Naive B cell (primary cell): ENCODE measurements around the gene MARK2. TPM values are rescaled to one million over a fixed set of nuclear protein-coding genes. Genes with fewer than 3 reads are reported as not detected.

Experiments used
- ATAC-seq, 2 donors: fragments of 150-1000 bp; cut with Tn5 transposase; 2 replicates each; pipeline ENCODE4 v1.10.0; 2021; ENCODE audit warnings: low read depth in 2 of 2, mild to moderate bottlenecking in 2 of 2, moderate library complexity in 2 of 2
- DNase-seq: peaks from one replicate; pipeline ENCODE4 v3.0.0; 2022
- H3K27ac Mint-ChIP-seq, 6 donors: one replicate each; pipeline ENCODE4 v1.8.0; 2020 to 2022; ENCODE audit warnings: mild to moderate bottlenecking in 6 of 6, mixed read lengths in 6 of 6, moderate library complexity in 5 of 6, inconsistent platforms in 2 of 6
- H3K27me3 Mint-ChIP-seq, 3 donors: one replicate each; pipeline ENCODE4 v1.8.0; 2021 to 2022; ENCODE audit warnings: mixed read lengths in 3 of 3, mild to moderate bottlenecking in 1 of 3
- H3K36me3 Mint-ChIP-seq, 2 donors: one replicate each; pipeline ENCODE4 v1.8.0; 2020 to 2022; ENCODE audit warnings: mixed read lengths in 2 of 2, inconsistent platforms in 1 of 2, mild to moderate bottlenecking in 1 of 2
- H3K4me1 Mint-ChIP-seq, 3 donors: one replicate each; pipeline ENCODE4 v1.8.0; 2020 to 2022; ENCODE audit warnings: mixed read lengths in 3 of 3, inconsistent platforms in 1 of 3, mild to moderate bottlenecking in 1 of 3, moderate library complexity in 1 of 3
- H3K4me3 Mint-ChIP-seq, 8 donors: one replicate each; pipeline ENCODE4 v1.8.0; 2020 to 2022; ENCODE audit warnings: mild to moderate bottlenecking in 8 of 8, mixed read lengths in 8 of 8, moderate library complexity in 8 of 8, inconsistent platforms in 2 of 8
- H3K9me3 Mint-ChIP-seq, 7 donors: one replicate each; pipeline ENCODE4 v1.8.0; 2020 to 2022; ENCODE audit warnings: mixed read lengths in 7 of 7, mild to moderate bottlenecking in 5 of 7, inconsistent platforms in 2 of 7, moderate library complexity in 1 of 7
- polyA plus RNA-seq, 6 donors: library from polyadenylated mRNA; unstranded; fragments of 300-500 nt; fragmentation: Illumina TruSeq; gene quantifications; one replicate each; pipeline ENCODE4 v1.2.3, GENCODE V29; 2021; ENCODE audit warnings: low read depth in 6 of 6

The MARK2 gene
- polyA plus RNA-seq, 6 donors from 2014 or later, result 31.0 to 66.8 (median 42.9) TPM

DNA sequence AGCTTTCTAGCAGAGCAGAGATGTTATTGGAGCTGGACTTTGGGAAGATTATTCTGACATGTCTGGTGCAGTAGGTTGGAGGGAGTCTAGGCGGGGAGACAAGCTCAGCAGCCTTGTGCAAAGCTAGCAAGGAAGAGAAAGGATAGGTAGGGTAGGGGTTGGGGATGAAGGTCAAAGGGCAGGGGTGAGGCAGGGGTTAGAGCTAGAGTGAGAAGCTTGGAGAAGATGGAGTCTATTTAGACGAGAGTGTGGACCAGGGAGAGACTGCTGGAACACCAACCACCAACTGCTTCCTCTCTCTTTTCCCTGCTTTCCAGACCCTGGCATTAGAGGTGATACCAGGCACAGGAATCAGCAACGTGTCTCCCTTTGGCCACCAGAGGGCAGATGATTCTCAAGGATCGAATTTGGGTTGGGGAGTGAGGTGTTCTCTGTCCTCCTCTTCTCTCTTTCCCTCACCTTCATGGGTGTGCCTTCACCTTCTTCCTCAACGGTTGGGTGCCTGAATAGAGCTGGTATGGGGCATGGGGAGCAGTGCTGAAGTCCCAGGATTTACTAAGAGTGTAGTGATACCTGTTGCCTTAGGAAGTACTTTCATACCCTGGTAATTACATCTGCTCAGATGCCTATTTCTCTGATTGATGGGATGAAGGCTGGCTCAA is 1.8 kb upstream of the MARK2 start:
- peak; percentile 64 for DNase-seq
- Mint-ChIP-seq H3K27ac (peak overlapping the region; percentile 92 to 96 (median 95)), H3K27me3 (no peaks in the 10 kb centered on the region), H3K4me3 (peak overlapping the region in 6 of 8 donors; percentile 76 to 98 (median 82)), H3K36me3 (peaks cover 0 to 11% of the 10 kb centered on the region in 2 donors), H3K4me1 (peaks cover 55 to 62% (median 60%) of the 10 kb centered on the region in 3 donors), H3K9me3 (no peaks in the 10 kb centered on the region)
- no peak for ATAC-seq

DNA sequence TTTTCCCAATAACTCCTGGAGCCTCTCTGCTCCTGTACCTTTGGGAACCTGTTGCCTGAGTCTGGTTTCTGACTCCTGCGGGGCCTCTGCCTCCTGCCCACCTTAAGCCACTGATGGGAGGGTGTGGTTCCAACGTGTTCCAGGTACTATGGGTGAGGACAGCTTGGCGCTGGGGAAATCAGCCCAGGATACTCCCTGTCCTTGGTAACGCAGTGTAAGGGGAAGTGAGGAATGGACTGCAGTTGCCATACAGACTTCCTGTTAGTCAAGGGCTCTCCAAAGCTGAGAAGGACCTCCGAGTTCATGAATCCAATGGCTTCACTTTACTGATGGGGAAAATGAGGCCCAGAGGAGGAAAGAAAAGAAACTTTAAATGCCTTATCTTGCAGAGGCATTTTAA is 1.2 kb upstream of the MARK2 start:
- Mint-ChIP-seq H3K4me1 (peaks cover 58 to 66% (median 61%) of the 10 kb centered on the region in 3 donors), H3K4me3 (peak overlapping the region; percentile 61 to 98 (median 88))
- DNase-seq, result no peak

DNA sequence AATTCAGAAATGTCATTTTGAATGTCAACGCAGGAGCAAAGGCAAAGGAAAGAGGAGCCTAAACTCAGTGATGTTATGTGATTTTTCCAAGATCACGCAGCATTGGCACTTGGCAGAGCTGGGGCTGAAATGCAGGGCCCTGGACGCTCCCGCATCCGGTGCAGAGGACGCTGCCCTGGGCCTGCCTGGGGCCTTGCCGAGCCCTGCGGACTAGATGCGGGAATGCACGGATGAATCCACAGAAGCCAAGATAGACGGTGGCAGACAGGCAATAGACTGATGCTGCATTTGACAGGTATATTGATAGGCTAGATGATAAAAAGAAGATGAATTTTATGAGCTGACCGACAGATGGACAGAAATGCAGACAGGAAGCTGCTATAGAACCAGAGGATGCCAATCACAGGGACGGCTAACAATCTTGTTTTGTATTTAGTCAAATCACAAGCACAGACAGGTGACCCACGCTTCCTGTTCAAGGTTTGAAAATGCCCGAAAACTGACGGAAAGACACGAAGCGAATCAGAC is 696 bp upstream of the MARK2 start:
- Mint-ChIP-seq H3K27ac (peak overlapping the region; percentile 92 to 96 (median 95)), H3K4me1 (peaks cover 61 to 71% (median 66%) of the 10 kb centered on the region in 3 donors), H3K4me3 (peak overlapping the region; percentile 86 to 98 (median 94)), H3K9me3 (no peaks in the 10 kb centered on the region), H3K36me3 (peaks cover 0 to 11% of the 10 kb centered on the region in 2 donors), H3K27me3 (no peaks in the 10 kb centered on the region)
- ATAC-seq, result no peak
- DNase-seq, result no peak

More for the DNA sequence above, 1.2 kb upstream of the MARK2 start:
- peaks cover 0 to 11% of the 10 kb centered on the region in 2 donors for H3K36me3 Mint-ChIP-seq
- H3K9me3 Mint-ChIP-seq, result no peaks in the 10 kb centered on the region
- H3K27me3 Mint-ChIP-seq, result no peaks in the 10 kb centered on the region
- no peak for ATAC-seq
- H3K27ac Mint-ChIP-seq, result peak overlapping the region; percentile 92 to 96 (median 95)

DNA sequence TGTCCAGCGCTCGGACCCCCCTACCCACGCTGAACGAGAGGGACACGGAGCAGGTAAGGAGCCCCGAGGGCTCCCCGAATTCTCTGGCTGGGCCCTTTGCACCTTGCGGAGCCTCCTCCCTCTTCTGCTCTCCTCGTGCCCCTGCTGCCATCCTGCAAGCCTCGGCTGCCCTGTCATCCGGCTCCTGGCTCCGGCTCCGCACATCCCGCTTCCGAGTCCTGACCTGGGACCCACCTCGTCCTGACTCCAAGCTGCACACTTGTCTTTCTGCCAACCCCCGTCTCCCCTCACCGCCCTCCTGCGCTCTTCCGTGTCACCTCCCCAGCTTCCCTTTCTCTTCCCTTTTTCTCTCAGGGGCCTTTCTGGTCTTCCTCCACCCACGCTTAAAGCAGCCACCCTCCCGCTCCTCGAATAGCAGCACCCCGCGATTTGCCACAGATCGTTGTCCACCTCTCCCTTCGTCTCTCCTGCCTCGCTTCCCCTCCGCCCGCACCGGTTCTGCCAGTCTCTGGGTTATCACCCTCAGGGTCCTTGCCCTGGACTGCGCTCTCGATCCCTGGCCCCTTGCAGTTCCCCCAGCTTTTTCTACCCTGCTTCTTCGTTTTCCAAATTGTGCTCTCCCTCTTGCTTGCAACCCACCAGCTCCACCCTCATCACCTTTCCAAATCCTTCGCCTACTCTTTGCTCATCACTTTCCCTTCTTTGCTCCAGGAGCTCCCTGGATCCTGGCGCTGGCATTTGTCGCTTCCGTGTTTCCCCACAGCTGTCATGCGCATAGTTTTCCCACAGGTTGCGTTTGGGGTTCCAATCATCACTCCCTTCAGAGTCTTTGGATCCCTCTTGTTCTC is 822 bp downstream of the MARK2 start:
- H3K4me1 Mint-ChIP-seq, result peaks cover 63 to 80% (median 76%) of the 10 kb centered on the region in 3 donors
- peak overlapping the region; percentile 66 to 97 (median 92) for H3K27ac Mint-ChIP-seq
- H3K4me3 Mint-ChIP-seq, result peak overlapping the region; percentile 96 to 99 (median 98)
- ATAC-seq (peak in 1 of 2 donors; percentile 5), DNase-seq (peak; percentile 65)
- no peaks in the 10 kb centered on the region for H3K27me3 Mint-ChIP-seq
- no peaks in the 10 kb centered on the region for H3K9me3 Mint-ChIP-seq
- H3K36me3 Mint-ChIP-seq, result peaks cover 0 to 11% of the 10 kb centered on the region in 2 donors

DNA sequence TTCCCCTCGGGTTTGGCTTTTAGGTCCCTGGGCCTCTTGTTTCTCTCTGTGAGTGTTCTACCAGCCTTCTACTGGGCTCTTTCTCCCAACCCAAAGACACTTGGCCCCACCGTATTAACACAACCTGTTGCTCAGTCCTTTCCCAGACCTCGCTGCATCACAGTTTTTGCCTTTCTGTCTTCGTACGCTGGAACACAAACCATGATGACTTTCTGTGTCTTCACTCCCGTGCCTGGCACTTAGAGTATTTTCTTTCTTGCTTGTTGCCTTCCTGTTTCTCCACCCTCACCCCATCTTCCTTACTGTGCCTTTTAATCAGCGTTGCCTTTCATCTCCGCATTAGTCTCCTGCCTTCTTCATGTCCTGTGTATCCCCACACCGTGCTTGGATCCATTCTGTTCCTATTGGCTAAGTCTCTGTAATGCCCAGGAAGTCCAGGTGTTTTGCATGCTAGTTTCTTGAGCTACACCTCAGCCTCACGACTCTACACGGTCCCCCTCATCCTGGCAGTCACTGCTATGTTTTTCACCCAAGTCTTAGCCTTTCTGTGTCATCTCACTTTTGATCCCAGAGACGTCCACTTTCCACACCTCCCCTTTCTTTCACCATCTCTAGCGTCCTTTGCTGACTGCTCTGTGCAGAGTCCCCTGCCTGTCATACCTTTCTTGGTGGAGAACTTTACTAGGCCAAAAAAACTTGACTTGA is 1.6 kb downstream of the MARK2 start:
- ATAC-seq (no peak), DNase-seq (no peak)
- Mint-ChIP-seq H3K4me1 (peaks cover 59 to 81% (median 78%) of the 10 kb centered on the region in 3 donors), H3K27me3 (no peaks in the 10 kb centered on the region), H3K36me3 (peaks cover 0 to 11% of the 10 kb centered on the region in 2 donors), H3K27ac (peak overlapping the region; percentile 67 to 97 (median 92)), H3K9me3 (no peaks in the 10 kb centered on the region), H3K4me3 (peak overlapping the region; percentile 96 to 99 (median 98))

DNA sequence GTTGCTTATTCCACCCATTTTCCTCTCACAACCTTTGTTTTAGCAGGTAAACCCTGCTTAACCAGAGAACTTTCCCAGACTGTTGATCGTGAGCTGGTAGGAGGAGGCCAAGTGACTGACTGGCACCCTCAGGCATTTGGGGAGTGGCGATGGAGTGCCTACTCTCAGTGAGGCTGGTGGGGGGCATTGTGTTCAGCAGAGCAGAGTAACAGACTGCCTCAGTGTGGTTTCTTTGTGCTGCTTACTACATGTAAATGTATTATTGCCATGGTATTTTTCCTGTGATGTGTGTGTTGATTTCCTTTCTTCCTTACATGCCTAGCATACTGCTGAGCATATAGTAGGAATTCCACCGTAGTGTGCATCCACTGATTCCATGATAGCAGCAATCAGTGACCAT is 2.6 kb downstream of the MARK2 start:
- no peaks in the 10 kb centered on the region for H3K9me3 Mint-ChIP-seq
- peaks cover 54 to 78% (median 75%) of the 10 kb centered on the region in 3 donors for H3K4me1 Mint-ChIP-seq
- peak overlapping the region; percentile 52 to 99 (median 98) for H3K4me3 Mint-ChIP-seq
- no peaks in the 10 kb centered on the region for H3K27me3 Mint-ChIP-seq
- peak overlapping the region in 3 of 6 donors; percentile 36 to 96 (median 83) for H3K27ac Mint-ChIP-seq
- H3K36me3 Mint-ChIP-seq, result peaks cover 0 to 11% of the 10 kb centered on the region in 2 donors
- no peak for DNase-seq
- ATAC-seq, result no peak

DNA sequence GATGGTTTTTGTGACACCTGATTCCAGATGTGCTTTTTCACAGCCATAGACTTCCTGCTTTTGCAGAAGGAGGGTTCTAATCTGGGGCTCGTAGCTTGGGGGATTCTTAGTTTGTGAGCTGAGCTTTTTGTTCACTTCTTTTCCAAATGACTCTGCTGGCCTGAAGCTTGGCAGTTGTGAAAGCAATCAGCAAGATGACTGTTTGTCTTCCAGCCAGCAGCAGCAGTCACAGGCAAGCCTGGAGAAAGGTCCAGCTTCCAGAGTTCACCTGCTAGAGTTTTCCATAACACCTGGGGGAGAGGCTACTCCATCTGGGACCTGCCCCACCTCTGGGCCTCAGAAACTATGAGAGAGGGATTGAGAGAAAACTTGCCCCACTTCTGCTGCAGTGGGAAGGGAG is 4.1 kb downstream of the MARK2 start:
- Mint-ChIP-seq H3K4me3 (peak overlapping the region in 2 of 8 donors; percentile 18 to 47), H3K27me3 (no peaks in the 10 kb centered on the region), H3K9me3 (no peaks in the 10 kb centered on the region), H3K4me1 (peaks cover 51 to 76% (median 70%) of the 10 kb centered on the region in 3 donors), H3K36me3 (peaks cover 0 to 11% of the 10 kb centered on the region in 2 donors), H3K27ac (peak overlapping the region in 2 of 6 donors; percentile 47 to 96)
- DNase-seq, result no peak
- ATAC-seq, result no peak

DNA sequence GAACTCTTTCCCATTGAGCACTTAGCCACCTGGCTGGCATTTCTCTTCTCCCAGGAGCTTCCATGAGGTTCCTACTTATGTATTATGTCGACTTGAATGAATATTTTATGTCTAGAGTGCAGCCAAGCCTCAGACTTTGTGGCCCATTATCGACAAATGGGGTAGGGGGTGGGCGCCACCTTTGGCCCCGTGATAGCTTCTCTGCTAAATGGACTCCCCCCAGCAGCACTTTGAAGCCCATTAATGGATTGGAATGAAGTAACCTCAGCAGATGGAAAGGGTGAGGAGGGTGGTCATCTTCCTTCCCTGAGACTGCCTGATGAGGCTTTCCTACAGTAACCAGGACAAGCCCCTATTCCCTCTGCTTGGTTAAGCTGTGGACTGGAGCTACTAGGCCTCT is 5.9 kb downstream of the MARK2 start:
- H3K4me1 Mint-ChIP-seq, result peaks cover 46 to 80% (median 80%) of the 10 kb centered on the region in 3 donors
- H3K4me3 Mint-ChIP-seq, result peak overlapping the region in 1 of 8 donors; percentile 29
- no peaks in the 10 kb centered on the region for H3K27me3 Mint-ChIP-seq
- H3K27ac Mint-ChIP-seq, result peak overlapping the region in 2 of 6 donors; percentile 56 to 92
- peaks cover 0 to 6% of the 10 kb centered on the region in 2 donors for H3K36me3 Mint-ChIP-seq
- ATAC-seq (no peak), DNase-seq (no peak)
- H3K9me3 Mint-ChIP-seq, result no peaks in the 10 kb centered on the region

DNA sequence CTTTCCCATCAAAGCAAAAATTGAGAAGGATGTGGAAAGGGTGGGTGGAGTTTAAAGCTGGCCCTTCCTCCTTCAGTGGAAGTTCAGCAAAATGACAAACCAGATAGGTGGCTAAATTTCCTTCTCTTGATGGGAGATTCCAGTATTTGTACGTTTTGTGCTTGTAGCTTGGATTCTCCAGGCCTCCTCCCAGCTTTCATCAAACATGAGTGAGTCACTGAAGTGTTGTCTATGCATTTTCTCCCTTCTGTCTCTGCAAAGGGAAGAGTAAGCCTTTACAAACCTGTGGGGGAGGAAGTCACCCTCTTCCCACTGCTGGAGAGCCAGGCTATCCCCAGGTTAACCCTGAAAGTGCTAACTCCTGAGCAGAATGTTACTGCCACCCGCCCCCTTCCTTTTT is 6.4 kb downstream of the MARK2 start:
- peak overlapping the region in 2 of 6 donors; percentile 53 to 92 for H3K27ac Mint-ChIP-seq
- H3K9me3 Mint-ChIP-seq, result no peaks in the 10 kb centered on the region
- H3K36me3 Mint-ChIP-seq, result peaks cover 0 to 2% of the 10 kb centered on the region in 2 donors
- H3K4me1 Mint-ChIP-seq, result peaks cover 42 to 79% (median 77%) of the 10 kb centered on the region in 3 donors
- ATAC-seq (no peak), DNase-seq (no peak)
- no peak overlapping the region for H3K4me3 Mint-ChIP-seq
- H3K27me3 Mint-ChIP-seq, result no peaks in the 10 kb centered on the region

DNA sequence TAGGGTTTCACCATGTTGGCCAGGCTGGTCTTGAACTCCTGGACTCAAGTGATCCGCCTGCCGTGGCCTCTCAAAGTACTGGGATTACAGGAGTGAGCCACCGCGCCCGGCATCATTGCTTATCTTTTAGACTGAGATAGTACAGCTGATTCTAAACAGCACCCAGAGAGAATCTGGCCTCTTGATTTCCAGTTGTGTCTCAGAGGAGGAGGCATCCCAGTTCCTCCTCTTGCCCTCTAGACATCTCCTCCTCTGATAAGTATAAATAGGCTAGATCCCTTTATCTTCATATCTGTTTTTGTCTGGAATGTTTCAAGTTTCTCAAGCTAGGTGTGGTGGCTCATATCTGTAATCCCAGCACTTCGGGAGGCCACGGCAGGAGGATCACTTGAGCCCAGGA is 7.0 kb downstream of the MARK2 start:
- H3K4me3 Mint-ChIP-seq, result peak overlapping the region in 2 of 8 donors; percentile 54 to 66

DNA sequence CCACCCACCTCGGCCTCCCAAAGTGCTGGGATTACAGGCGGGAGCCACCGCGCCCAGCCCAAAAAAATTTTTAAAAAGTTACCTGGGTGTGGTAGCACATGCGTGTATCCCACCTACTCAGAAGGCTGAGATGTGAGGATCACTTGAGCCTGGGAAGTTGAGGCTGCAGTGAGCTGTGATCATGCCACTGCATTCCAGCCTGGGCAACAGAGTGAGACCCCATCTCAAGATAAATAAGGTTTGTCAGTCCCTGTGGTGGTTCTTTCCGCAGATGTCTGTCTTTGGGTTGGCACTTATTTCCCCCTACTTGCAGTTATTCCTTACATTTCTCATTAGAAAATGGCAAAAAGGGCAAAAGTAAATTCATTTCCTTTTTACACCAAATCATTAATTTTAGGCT is 8.0 kb downstream of the MARK2 start:
- peak overlapping the region in 3 of 6 donors; percentile 42 to 67 (median 61) for H3K27ac Mint-ChIP-seq
- no peaks in the 10 kb centered on the region for H3K9me3 Mint-ChIP-seq
- H3K36me3 Mint-ChIP-seq, result peaks cover 0 to 11% of the 10 kb centered on the region in 2 donors
- peaks cover 39 to 79% (median 77%) of the 10 kb centered on the region in 3 donors for H3K4me1 Mint-ChIP-seq
- DNase-seq (no peak), ATAC-seq (no peak)
- H3K4me3 Mint-ChIP-seq, result peak overlapping the region in 1 of 8 donors; percentile 20
- no peaks in the 10 kb centered on the region for H3K27me3 Mint-ChIP-seq

More for the DNA sequence above, 7.0 kb downstream of the MARK2 start:
- H3K36me3 Mint-ChIP-seq, result peaks cover 0 to 4% of the 10 kb centered on the region in 2 donors
- peaks cover 42 to 79% (median 77%) of the 10 kb centered on the region in 3 donors for H3K4me1 Mint-ChIP-seq
- no peaks in the 10 kb centered on the region for H3K9me3 Mint-ChIP-seq
- H3K27me3 Mint-ChIP-seq, result no peaks in the 10 kb centered on the region
- no peak for ATAC-seq
- peak overlapping the region in 1 of 6 donors; percentile 53 for H3K27ac Mint-ChIP-seq
- no peak for DNase-seq

DNA sequence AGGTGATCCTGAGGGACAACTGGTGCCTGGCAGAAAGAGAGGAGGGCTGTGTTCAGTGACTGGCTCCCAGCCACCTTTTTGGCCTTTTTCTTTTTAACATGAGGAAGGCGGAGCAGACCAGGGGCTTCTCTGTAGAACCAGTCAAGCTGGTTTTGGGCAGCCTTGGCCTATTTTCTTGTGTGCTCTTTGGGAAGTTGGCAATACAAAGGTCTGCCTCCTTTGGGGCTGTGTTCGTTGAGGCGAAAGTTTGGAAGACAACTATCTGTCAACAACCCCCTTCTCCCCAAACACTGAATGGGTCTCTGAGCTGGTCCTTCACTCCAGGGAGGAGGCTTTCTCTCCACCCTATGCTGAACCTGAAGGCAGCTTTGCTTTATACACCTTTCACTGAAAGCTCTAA is 8.5 kb downstream of the MARK2 start:
- no peak overlapping the region for H3K4me3 Mint-ChIP-seq

More for the DNA sequence above, 8.5 kb downstream of the MARK2 start:
- H3K9me3 Mint-ChIP-seq, result no peaks in the 10 kb centered on the region
- peaks cover 39 to 77% (median 74%) of the 10 kb centered on the region in 3 donors for H3K4me1 Mint-ChIP-seq
- ATAC-seq (no peak), DNase-seq (no peak)
- H3K36me3 Mint-ChIP-seq, result peaks cover 0 to 11% of the 10 kb centered on the region in 2 donors
- peak overlapping the region in 5 of 6 donors; percentile 12 to 86 (median 61) for H3K27ac Mint-ChIP-seq
- H3K27me3 Mint-ChIP-seq, result no peaks in the 10 kb centered on the region
